WERI-Rb-1 (cell line): ENCODE data around the gene HMCN2.

Experiments used
- DNase-seq: peaks from one replicate; pipeline ENCODE4 v3.0.0-alpha.2; 2020
- H3K27ac ChIP-seq: fragments of 250-450 bp; sonication (Bioruptor Pico); 2 replicates; pipeline ENCODE4 v1.5.1; 2020; ENCODE audit warnings: mild to moderate bottlenecking, moderate library complexity
- H3K27me3 ChIP-seq: fragments of 250-450 bp; sonication (Bioruptor Pico); 2 replicates; pipeline ENCODE4 v1.5.1; 2021; ENCODE audit warnings: mild to moderate bottlenecking, low read depth, moderate library complexity; ENCODE audit not compliant: insufficient read depth, severe bottlenecking
- H3K36me3 ChIP-seq: fragments of 250-450 bp; sonication (Bioruptor Pico); 2 replicates; pipeline ENCODE4 v1.5.1; 2020; ENCODE audit warnings: mild to moderate bottlenecking, moderate library complexity
- H3K4me3 ChIP-seq: 2 replicates; pipeline ENCODE4 v1.5.1; 2011; ENCODE audit warnings: low read depth, mild to moderate bottlenecking, control low read depth, low read length
- H3K9me3 ChIP-seq: fragments of 250-450 bp; sonication (Bioruptor Pico); 2 replicates; pipeline ENCODE4 v1.5.1; 2021; ENCODE audit warnings: mild to moderate bottlenecking, moderate library complexity; ENCODE audit not compliant: severe bottlenecking
- CTCF ChIP-seq: IDR thresholded peaks from 2 replicates; pipeline ENCODE4 v1.5.1; 2011; ENCODE audit warnings: low read depth, mild to moderate bottlenecking, control low read depth, inconsistent platforms, low read length

The HMCN2 gene

GRCh38 chr9:130448035-130448624 lies 182.6 kb downstream of the HMCN2 start:
- peak overlapping the region; percentile 90 for H3K27ac ChIP-seq
- H3K4me3 ChIP-seq: no peak overlapping the region
- peak; percentile 78 for DNase-seq
- TF ChIP-seq CTCF: no peak
- no peaks in the 10 kb centered on the region for H3K9me3 ChIP-seq
- H3K27me3 ChIP-seq: no peaks in the 10 kb centered on the region
- no peaks in the 10 kb centered on the region for H3K36me3 ChIP-seq

GRCh38 chr9:130448771-130449603 lies 183.4 kb downstream of the HMCN2 start:
- DNase-seq: no peak
- Histone ChIP-seq H3K36me3 (no peaks in the 10 kb centered on the region), H3K9me3 (no peaks in the 10 kb centered on the region), H3K27me3 (no peaks in the 10 kb centered on the region), H3K27ac (peak overlapping the region; percentile 90), H3K4me3 (no peak overlapping the region)
- TF ChIP-seq CTCF: no peak

GRCh38 chr9:130450344-130451003 lies 184.9 kb downstream of the HMCN2 start:
- no peak for DNase-seq
- no peak for TF ChIP-seq CTCF
- Histone ChIP-seq H3K36me3 (no peaks in the 10 kb centered on the region), H3K4me3 (no peak overlapping the region), H3K27me3 (no peaks in the 10 kb centered on the region), H3K27ac (no peak overlapping the region), H3K9me3 (no peaks in the 10 kb centered on the region)

GRCh38 chr9:130451004-130451390 lies 185.4 kb downstream of the HMCN2 start:
- DNase-seq: no peak
- H3K27me3 ChIP-seq: no peaks in the 10 kb centered on the region
- TF ChIP-seq CTCF: no peak
- H3K4me3 ChIP-seq: no peak overlapping the region
- no peaks in the 10 kb centered on the region for H3K9me3 ChIP-seq
- H3K36me3 ChIP-seq: no peaks in the 10 kb centered on the region
- no peak overlapping the region for H3K27ac ChIP-seq

GRCh38 chr9:130451509-130452388 lies 186.2 kb downstream of the HMCN2 start:
- Histone ChIP-seq H3K36me3 (no peaks in the 10 kb centered on the region), H3K9me3 (no peaks in the 10 kb centered on the region), H3K4me3 (no peak overlapping the region), H3K27ac (no peak overlapping the region), H3K27me3 (no peaks in the 10 kb centered on the region)
- peak; percentile 92 for TF ChIP-seq CTCF
- peak; percentile 74 for DNase-seq
